Amygdala (tissue), 56 donors: ENCODE measurements around the gene DIDO1.

ENCODE experiments used
- DNase-seq, 56 donors: peaks; one replicate each; lab custom pipeline; 2025; lab: John Stamatoyannopoulos, UW

DIDO1 gene

DNA sequence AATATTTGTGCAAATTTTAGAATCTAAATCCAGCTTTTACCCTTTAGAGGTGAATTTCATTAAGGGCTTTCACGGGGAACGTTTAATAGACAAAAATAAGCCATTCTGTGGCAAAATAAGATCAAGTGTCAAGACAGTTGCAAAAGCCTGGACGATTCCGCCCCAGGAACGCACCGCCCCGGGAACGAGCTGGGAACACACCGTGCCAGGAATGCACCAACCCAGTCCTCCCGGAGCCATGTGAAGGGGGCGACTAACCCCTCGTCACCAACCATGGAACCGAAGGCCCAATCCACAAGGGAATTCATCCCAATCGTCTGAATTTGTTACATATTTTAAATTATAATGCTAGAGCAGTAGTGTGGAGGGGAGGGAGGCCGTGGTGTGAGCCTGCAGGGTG, 43.9 kb downstream of the DIDO1 start:
- no peak for DNase-seq

DNA sequence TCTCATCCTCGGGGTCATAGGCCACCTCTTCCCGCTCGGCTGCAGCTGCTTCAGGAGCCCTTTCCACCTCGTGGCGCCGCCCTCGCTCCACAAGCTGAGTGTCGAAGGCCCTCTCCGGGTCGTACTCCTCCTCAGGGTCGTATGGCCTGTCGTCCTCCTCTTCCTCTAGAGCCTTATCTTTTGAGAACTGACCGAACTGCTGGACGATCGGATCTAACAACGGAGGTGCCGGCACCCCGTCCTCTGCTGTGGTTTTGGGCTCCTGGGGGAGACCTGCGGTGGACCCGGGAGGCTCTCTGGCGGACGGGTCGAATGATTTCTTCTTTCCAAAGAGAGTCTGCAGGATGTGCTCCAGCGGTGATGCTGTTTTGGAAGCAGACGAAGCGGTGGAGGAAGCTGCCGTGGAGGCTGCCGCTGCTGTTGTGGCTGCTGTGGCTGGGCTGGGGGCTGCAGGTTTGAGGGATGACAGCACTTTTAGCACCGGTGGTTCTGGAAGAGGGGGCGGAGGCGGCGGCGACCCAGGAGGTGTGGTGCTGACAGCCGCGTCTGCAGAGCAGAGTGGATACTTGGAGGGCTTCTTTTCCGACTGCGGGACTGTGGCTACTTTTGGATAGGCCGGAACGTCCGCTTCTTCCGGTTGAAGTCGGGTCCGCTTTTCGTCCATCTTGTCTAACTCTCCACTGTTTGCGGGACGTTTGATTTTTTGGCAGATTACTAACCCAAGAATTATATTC, 44.5 kb downstream of the DIDO1 start:
- no peak for DNase-seq

DNA sequence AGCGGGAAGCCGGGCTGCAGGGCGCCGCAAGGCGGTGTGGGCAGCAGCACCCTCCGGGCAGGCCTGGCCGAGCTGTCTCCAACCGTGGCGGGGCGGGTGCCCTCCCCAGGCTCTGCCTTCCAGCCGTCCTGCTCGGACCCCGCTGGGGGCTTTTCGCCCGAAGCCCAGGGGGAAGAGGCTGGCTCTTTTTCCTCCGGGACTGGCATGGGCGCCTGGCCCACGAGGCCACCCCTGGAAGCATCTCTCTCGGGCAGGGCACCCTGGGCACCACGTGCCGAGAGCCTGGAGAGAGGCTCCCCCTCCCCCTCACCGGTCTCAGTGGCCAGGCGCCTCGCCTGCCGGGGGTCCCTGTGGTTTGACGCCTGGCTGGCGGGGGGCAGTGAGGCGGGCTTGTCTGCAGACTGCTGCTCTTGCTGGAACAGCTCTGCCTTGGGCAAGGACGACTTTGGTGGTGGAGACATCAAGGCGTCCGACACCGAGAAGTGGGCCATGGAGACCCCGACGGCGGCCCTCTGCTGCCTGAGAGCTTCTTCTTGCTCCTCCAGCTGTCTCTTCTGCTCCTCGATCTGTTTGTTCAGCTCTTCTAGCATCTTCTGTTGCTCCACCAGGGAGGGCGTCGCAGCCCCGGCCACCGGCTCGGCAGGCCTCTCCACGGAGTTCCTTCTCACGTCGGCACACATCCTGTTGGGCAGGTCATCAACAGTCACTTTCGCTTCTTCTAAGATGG, 45.2 kb downstream of the DIDO1 start:
- no peak for DNase-seq

DNA sequence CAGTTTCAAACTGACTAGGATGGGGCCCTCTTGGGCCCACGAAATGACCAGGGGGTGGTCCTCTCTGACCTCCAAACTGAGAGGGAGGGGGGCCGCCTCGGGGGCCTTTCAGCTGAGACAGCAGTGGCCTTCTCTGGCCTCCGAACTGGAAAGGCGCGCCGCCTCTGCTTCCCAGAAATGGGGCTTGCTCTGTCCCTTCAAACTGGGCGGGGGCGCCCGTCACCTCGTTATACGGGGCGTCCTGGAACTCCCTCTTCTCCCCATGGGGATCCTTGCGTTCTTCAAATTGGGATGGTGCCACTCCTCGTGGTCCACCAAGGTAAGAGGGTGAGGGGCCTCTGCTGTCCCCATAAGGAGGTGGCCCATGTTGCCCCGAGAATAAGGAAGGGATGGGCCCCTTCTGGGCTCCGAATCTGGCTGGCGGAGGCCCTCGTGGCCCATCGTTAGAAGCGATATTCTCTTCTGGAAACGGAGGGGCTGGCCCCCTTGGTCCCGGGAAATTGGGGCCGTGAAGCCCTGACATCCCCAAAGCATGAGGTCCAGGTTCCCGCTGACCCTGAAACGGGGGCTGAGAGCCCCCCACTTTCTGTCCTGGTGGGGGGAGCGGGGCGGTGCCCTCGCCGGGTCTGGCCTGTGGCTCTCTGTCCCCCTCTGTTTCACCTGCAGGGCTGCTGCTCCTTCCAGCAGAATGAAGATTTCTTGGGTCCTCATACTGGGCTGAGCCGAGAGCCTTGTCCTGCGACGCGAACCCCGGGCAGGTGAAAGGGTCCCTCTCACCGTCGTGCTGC, 46.0 kb downstream of the DIDO1 start:
- no peak for DNase-seq

DNA sequence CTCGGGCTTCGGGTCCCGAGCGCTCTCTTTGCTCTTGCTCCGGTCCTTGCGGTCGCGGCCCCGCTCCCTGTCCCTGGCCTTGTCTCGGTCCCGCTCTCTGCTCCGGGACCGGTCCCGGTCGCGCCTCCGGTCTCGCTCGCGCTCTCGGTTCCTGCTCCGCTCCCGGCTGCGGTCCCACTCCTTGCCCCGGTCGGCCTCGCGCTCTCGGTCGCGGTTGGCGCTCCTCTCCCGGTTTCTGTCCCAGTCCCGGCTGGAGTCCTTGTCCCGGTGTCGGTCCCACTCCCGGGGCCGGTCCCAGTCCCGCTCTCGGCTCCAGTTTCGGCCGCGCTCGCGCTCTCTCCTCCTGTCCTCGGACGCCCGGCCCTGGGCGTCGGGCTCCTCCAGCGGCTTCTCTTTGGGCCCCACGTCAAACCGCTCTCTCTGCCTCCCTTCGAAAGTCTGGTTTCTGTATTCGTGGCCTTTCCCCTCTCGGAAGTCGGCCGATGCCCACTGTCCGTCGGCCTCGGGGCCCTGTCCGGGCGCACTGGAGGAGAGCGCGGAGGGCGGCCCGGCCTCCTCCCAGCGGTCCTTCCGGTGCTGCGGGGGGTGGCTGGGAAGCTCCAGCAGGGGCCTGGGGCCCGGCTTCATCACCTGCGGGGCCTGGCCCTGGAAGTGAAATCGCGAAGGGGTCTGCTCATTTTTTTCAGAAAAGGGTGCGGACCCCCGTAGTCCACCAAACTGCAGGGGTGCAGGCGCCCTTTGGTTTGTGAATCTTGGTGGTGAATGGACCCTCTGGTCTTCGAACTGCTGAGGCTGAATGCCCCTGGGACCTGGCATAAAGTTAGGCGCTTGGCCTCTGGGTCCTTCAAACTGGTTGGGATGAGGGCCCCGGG, 46.8 kb downstream of the DIDO1 start:
- DNase-seq: no peak

DNA sequence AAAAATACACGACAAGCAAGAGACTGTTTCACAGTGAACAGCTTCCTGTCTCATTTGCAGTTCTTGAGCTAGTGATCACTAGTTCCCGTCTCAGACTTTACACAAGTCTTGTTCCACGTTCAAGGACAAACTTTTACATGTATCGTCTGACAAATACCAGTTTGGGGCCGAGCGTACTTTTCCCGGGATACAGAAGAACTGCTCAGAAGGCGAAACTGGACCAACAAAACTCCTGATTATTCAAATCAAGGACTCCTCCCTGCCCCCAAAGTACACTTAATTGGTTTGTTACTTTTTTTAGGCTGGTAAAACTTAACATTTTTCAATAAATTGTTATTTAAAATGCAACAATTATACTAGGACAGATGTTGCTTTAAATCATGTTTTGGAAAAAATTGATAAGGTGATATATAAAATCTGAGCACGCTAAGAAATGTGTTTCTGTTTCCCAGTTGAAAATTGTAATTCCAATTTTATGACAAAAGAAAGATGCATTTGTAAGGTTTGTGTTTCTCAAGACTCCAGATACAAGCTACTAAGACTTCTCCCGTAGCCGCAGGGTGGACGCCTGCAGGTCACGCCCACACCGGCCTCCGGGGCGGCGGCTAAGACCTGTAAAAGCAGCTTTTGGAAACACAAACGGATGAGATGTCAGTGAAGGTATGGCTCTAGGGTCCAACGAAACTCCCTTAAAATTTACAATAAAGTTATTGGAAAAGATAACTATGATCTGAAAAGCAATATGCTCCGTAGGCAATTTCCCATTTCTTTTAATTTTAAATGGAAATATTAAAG, 47.9 kb downstream of the DIDO1 start:
- DNase-seq: no peak

DNA sequence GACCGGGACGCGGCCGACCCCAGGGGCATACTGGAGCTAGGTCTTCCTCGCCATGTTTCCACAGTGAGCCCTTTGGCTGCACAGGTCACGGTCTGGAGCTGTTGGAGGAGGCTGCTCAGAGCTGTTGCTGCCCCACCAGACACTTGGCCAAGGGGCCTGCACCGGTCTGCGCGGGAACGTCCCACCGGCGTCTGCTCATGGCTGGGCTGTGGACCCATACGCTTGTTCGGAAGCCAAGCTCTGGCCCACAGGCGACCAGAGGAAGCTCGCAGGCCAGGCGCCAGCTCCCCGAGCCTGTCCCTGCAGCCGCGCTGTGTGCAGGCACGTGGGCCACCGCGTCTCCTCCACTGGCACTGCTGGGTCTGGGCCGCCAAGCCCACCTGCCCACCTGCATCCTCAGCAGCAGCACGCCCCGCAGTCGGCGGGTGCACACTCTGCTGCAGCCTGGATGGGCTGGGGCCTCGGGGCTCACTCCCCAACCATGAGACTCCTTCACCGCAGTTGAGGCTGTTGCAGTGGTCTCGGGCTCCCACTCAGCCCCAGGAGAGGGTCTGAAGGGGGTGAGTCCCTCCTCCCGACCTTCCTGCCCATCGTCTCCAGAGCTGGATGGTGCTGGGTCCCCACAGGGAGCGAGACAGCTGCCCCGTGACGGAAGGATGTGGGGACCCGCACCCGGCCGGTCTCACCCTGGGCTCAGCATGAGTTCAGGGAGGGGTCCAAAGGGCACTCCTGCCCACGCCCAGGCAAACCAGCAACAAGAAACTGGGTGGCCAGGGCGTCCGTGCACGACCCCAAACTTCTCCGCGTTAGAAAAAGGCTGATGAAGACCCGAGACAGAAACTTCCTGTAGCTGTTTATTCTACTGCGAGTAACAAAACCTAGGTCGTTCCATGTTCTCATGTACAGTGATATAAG, 49.1 kb downstream of the DIDO1 start:
- peak in 9 of 56 donors; percentile 23 to 43 (median 33) for DNase-seq

DNA sequence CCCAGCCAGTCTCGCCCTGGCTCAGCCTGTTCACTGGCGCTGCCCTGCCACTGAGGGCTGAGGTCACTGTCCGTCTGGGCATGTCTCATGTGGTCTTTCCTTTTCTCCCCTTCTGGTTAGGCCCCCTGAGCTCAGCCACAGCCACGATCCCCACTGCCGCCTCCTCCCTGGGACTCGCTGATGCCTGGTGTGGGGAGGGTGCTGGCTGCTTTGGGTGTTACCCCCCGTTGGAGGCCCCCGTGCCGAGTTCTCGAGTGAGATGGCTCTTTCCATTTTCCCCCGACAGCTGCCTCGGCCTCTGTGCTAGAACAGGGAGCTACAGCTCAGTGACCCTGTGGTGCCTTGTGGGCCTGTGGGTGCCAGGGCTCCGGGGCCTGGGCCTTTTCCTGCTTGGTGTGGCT, 49.8 kb downstream of the DIDO1 start:
- DNase-seq: no peak

DNA sequence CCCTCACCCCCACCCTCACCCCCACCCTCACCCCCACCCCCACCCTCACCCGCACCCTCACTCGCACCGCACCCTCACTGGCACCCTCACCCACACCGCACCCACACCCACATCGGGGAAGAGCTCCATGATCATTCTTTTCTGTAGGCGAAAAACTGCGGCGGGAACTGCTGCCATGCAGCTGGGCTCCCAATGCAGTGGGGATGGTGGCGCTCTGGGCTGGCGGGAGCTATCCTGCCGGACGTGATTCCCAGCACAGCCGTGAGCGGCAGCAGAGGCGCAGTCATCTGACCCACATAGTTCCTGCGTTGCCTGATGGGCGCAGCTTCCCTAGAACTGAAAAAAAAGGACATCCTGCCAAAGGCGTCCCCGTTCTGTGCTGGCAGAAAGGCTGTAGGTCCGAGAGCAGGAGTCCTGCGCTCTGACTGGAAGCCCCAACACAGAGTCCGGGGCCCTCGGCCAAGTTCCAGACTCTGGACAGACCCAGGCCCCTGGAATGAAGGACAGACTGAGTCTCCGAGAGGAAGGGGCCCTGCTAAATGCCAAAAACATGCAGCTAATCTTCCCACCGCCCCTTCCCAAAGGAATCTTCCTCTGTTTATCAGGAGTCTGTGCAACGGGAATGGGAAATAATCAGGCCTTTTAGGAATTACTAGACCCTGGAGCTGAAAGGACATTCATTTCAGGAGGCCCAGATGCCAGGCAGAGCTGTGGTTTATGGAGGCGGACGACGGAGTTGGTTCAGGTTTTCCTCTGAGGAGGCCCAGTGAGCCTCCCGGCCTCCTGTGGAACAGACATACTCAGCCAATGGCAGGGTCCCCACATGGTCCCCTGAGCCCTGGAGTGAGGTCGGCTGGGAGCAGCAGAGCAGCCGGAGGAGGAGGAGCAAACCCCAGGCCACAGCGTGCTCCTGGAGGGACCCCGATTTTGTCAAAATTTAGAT, 50.6 kb downstream of the DIDO1 start:
- DNase-seq: peak in 44 of 56 donors; percentile 7 to 80 (median 57)

DNA sequence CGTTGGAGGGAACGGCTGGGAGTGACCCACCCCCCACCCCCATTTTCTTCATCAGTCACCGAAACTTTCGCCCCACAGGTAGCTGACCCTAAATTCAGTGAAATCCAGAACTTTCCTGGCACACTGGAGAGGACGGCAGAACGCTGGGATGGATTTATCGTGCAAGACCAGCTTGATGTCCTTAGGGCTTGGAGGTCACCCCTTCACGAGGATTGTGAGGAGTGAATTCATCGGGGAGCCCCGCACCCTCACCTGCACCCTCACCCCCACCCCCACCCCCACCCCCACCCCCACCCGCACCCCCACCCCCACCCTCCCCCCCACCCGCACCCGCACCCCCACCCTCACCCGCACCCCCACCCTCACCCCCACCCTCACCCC, 51.4 kb downstream of the DIDO1 start:
- no peak for DNase-seq

DNA sequence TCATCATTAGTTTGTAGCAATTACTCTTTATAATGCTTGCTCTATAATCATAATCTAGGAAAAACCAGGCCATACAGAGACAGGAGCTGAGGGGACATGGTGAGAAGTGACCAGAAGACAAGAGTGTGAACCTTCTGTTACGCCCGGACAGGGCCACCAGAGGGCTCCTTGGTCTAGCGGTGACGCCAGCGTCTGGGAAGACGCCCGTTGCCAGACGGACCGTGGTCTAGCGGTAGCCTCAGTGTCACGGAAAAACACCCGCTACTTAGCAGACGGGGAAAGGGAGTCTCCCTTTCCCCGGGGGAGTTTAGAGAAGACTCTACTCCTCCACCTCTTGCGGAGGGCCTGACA, 52.6 kb downstream of the DIDO1 start:
- peak in 31 of 56 donors; percentile 4 to 79 (median 46) for DNase-seq

DNA sequence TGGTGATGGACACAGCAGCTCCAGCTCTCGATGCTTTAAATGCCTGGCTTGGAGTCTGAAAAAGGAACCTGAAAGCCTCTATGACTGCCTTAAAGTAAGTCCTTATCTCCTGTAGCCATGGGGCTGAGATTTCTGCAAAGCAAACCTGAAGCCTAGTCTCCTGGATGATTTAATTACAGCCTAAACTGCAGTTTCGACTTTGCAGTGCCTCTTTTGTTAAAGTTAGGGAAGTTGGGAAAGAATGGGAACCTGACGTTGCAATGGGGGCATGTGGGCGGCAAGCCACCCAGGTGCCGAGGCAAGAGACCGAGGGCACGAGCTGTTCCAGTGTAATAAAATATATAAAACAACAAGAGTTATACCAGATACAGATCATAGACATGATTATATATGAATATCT, 53.0 kb downstream of the DIDO1 start:
- DNase-seq: no peak

DNA sequence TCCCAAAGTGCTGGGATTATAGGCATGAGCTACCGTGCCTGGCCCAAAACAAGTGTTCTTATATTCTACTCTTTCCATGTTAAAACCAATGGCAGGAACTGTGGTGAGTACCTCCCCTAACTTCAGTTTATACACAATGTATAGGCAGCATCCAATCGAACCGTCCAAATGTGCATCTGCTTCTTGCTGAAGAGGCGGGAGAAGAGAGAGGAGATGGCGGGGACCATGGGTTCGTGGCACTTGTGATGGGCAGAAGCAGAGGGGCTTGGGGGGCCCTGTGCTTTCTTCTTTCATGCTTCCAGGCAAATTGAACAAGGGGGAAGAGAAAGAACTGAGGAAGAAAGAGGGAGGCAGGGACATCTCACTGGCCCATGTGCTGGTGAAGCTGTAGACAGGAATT, 53.4 kb downstream of the DIDO1 start:
- no peak for DNase-seq

DNA sequence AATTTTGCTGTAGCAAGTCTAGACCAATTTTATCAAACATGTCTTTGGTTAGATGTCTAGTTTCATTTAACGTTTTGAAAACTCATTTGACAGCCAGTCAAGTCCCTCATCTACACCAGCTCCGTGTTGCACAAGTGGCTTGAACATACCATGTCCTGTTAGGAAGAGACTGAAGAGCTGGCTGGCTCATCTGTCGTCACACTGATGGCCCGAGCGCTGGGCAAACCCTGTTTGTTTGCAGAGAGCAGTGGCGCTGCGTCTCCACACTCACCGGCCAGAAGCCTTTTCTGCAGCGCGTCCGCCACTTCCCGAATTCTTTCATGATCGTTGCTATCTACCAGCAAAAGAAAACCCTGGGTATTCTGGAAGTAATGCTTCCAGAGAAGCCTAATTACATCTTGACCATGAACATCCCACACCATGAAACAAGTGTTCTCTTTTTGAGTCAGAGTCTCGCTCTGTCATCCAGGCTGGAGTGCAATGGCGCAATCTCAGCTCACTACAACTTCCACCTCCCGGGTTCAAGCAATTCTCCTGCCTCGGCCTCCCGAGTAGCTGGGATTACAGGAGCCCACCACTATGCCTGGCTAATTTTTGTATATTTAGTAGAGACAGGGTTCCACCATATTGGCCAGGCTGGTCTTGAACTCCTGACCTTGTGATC, 54.0 kb downstream of the DIDO1 start:
- DNase-seq: no peak

DNA sequence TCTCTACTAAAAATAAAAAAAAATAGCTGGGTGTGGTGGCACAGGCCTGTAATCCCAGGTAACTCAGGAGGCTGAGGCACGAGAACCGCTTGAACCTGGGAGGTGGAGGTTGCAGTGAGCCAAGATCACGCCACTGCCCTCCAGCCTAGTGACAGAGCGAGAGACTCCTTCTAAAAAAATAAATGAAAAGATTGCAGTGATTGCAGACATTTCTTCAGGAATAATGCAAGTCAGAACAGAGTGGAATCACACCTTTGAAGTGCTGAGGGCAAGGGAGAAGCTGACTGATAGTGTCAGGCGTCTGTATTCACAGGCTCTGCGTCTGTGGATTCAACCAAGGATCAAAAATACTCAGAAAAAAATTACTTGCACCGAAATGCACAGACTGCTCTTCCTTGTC, 62.1 kb downstream of the DIDO1 start:
- no peak for DNase-seq

DNA sequence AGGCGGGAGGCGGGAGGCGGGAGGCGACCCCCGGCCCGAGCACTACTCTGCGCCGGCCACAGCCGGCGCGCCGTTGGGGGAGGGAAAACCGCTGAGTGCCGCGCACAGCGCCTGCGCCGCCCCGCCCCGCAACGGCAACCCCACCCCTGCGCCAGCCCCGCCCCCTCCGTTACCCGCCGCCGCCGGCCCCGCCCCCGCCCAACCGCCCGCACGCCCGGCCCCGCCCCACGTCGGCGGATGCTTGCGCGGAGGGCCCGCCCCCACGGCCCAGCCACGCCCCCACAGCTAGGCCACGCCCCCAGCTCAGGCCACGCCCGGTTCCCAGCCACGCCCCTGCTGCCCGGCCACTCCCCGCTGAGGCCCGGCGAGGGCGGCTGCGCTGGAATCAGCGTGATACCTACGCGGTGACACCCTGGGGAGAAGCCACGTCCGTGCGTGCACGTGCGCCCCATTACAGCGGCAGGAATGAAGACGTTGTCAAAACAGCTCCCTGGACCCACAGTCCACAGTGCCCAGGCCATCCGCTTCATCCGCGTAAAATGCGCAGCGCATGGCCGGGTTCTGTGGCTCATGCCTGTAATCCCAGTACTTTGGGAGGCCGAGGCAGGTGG, 64.5 kb downstream of the DIDO1 start, which contains the start of gene TCFL5:
Gene TCFL5 (minus strand): TSS at position 97 of the 611 bp plus-strand sequence. CDS start 152 bp downstream, outside the sequence.
- DNase-seq: peak; percentile 44 to 95 (median 85)
